GM12874 (cell line): Measurements from ENCODE around the gene KLF6.

Source experiments
- TF ChIP-seq, protein P1 (sequence below): IDR thresholded peaks from 2 replicates; pipeline ENCODE4 v1.5.1; 2011; ENCODE audit warnings: low read depth, mild to moderate bottlenecking, control low read depth, low read length, moderate library complexity; ENCODE audit not compliant: insufficient read depth

Gene KLF6

DNA sequence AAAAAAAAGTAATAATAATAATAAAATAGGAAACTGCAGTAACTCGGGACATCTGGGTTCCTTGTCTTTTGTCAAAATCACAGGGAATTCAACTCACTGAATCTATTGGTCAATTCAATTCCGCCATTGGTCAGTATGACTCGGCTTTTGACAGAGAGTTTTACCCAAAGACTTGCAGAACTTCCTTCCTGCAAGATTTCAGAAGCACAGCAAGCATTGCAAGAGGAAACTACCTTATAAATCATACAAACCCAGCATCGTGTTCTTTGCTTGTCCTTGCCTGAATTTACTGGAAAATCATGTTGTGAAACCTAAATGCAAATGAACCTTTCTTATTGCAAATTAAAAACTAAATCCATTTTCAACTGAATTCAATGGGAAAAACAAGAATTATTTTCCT lies 15.5 kb downstream of the KLF6 start:
- TF ChIP-seq, protein P1, sequence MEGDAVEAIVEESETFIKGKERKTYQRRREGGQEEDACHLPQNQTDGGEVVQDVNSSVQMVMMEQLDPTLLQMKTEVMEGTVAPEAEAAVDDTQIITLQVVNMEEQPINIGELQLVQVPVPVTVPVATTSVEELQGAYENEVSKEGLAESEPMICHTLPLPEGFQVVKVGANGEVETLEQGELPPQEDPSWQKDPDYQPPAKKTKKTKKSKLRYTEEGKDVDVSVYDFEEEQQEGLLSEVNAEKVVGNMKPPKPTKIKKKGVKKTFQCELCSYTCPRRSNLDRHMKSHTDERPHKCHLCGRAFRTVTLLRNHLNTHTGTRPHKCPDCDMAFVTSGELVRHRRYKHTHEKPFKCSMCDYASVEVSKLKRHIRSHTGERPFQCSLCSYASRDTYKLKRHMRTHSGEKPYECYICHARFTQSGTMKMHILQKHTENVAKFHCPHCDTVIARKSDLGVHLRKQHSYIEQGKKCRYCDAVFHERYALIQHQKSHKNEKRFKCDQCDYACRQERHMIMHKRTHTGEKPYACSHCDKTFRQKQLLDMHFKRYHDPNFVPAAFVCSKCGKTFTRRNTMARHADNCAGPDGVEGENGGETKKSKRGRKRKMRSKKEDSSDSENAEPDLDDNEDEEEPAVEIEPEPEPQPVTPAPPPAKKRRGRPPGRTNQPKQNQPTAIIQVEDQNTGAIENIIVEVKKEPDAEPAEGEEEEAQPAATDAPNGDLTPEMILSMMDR: no peak

GRCh38 chr10:3766046-3766756 lies 18.8 kb downstream of the KLF6 start:
- TF ChIP-seq, protein P1: no peak

DNA sequence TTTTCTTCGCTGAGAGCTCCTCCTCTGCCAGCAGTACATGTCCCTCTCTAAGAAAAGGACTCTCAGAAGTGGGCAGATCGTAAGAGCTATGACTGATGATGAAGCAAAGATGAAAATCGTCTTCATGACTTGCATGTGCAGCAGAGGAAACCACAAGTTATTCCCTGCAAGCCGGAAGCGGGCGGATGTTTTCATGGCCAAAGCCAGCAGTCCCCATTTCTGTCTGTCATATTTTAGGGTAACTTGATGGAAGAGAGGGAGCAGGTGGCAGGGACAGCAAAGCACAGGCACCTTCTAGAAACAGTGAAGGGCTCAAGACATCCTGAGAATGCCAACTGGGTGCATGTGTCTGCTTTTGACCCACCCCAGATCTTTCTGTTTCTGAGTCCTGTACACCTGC lies 19.9 kb downstream of the KLF6 start:
- TF ChIP-seq, protein P1: no peak

GRCh38 chr10:3764626-3765112 lies 20.3 kb downstream of the KLF6 start:
- TF ChIP-seq, protein P1: no peak

GRCh38 chr10:3763852-3764625 lies 21.0 kb downstream of the KLF6 start:
- TF ChIP-seq, protein P1: no peak

DNA sequence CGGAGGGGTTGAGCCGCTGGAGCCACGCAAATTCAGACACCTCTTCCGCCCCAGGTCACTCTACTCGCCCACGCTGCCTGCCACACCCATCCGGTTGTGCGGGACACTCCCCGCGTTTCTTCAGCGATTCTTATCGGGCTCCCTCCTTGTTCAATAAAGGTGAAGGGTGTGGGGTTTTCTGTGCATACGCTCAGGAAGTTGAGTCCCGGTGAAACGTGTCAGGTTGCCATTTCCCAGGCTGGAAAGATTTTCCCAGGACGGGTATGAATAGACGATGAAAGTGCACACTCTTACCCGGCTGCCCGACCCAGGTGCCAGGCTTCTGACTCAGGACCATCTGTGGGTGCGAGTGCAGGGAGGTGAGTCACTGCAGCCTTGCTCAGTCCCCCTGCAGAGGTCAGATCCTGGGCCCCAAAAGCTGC lies 22.0 kb downstream of the KLF6 start:
- TF ChIP-seq, protein P1: no peak

- TF ChIP-seq, protein P1: no peak
These were observed 22.7 kb downstream of the KLF6 start for GRCh38 chr10:3762309-3762708.
